MM.1S (cell line): Measurements from ENCODE around the gene TAPT1.

Experiments used
- DNase-seq: peaks from one replicate; pipeline ENCODE4 v3.0.0-alpha.2; 2015
- H2AFZ ChIP-seq: fragments of 300-600 bp; sonication (generic); 2 replicates; pipeline ENCODE4 v1.6.0; 2016; ENCODE audit warnings: antibody characterized with exemption, low read length
- H3F3A ChIP-seq: fragments of 300-600 bp; sonication (generic); 2 replicates; pipeline ENCODE4 v1.6.1; 2016; ENCODE audit warnings: mild to moderate bottlenecking, antibody characterized with exemption, low read length, moderate library complexity, mixed read lengths; ENCODE audit not compliant: insufficient read depth
- H3K27ac ChIP-seq: fragments of 300-600 bp; sonication (generic); 2 replicates; pipeline ENCODE4 v1.5.1; 2016; ENCODE audit warnings: mild to moderate bottlenecking, low read length
- H3K27me3 ChIP-seq: fragments of 300-600 bp; sonication (generic); replicated peaks from 2 replicates; pipeline ENCODE4 v1.6.0; 2016; ENCODE audit warnings: low read length; ENCODE audit not compliant: insufficient read depth
- H3K36me3 ChIP-seq: fragments of 300-600 bp; sonication (generic); replicated peaks from 2 replicates; pipeline ENCODE4 v1.6.1; 2016; ENCODE audit warnings: mild to moderate bottlenecking, low read length, mixed read lengths; ENCODE audit not compliant: insufficient read depth
- H3K4me1 ChIP-seq: fragments of 300-600 bp; sonication (generic); 2 replicates; pipeline ENCODE4 v1.6.1; 2016; ENCODE audit warnings: low read length, mixed read lengths
- H3K4me2 ChIP-seq: fragments of 300-600 bp; sonication (generic); 2 replicates; pipeline ENCODE4 v1.6.0; 2016; ENCODE audit warnings: low read depth, low read length
- H3K4me3 ChIP-seq: fragments of 300-600 bp; sonication (generic); 2 replicates; pipeline ENCODE4 v1.5.1; 2016; ENCODE audit warnings: low read length, mixed read lengths
- H3K79me2 ChIP-seq: fragments of 300-600 bp; sonication (generic); 2 replicates; pipeline ENCODE4 v1.6.1; 2016; ENCODE audit warnings: mixed run types, low read length, mixed read lengths
- H3K9ac ChIP-seq: fragments of 300-600 bp; sonication (generic); 2 replicates; pipeline ENCODE4 v1.6.1; 2016; ENCODE audit warnings: low read length, mixed read lengths
- H3K9me2 ChIP-seq: fragments of 300-600 bp; sonication (generic); replicated peaks from 2 replicates; pipeline ENCODE4 v1.6.1; 2016; ENCODE audit warnings: mild to moderate bottlenecking, low read length, mixed read lengths; ENCODE audit not compliant: insufficient read depth
- H3K9me3 ChIP-seq: fragments of 300-600 bp; sonication (generic); replicated peaks from 2 replicates; pipeline ENCODE4 v1.6.1; 2016; ENCODE audit warnings: mild to moderate bottlenecking, low read length, mixed read lengths; ENCODE audit not compliant: insufficient read depth
- H4K20me1 ChIP-seq: fragments of 300-600 bp; sonication (generic); 2 replicates; pipeline ENCODE4 v1.6.1; 2016; ENCODE audit warnings: mild to moderate bottlenecking, low read length, moderate library complexity, mixed read lengths; ENCODE audit not compliant: insufficient read depth
- CTCF ChIP-seq: fragments of 300-600 bp; sonication (generic); IDR thresholded peaks from 2 replicates; pipeline ENCODE4 v1.5.1; 2016; ENCODE audit warnings: antibody characterized with exemption, low read length, mixed read lengths
- EZH2 ChIP-seq: fragments of 300-600 bp; sonication (generic); optimal IDR thresholded peaks from 2 replicates; pipeline ENCODE3; 2017; ENCODE audit warnings: low read depth, mild to moderate bottlenecking, antibody characterized with exemption, low read length, mixed read lengths
- EZH2phosphoT487 ChIP-seq: fragments of 300-600 bp; sonication (generic); IDR thresholded peaks from 2 replicates; pipeline ENCODE4 v1.6.1; 2018; ENCODE audit warnings: antibody characterized with exemption, low read length

The TAPT1 gene

DNA sequence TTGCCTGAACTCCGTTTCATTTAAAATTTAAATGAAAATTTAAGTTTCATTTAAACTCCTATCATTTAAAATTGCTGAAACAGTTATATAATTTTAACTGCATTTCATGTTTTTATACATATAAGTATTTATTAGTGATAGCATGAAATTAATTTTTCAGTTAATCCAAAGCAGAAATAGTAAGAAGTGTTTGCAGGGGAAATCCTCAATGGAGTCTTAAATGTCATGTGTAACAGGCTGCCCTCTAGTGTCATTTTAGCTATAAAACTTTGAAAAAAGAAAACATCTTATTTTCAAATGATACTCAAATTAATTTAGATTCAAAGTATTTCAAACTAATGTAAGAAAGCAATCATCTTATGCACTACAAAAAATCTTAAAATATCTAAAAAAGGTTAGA is 27.2 kb downstream of the TAPT1 start:
- Histone ChIP-seq H3K4me1 (no peaks in the 10 kb centered on the region), H3K27ac (no peak overlapping the region), H3K4me2 (no peak overlapping the region), H3K9me2 (no peaks in the 10 kb centered on the region), H3K4me3 (no peak overlapping the region), H3K27me3 (no peaks in the 10 kb centered on the region), H3K9me3 (no peaks in the 10 kb centered on the region), H2AFZ (no peak overlapping the region), H4K20me1 (no peaks in the 10 kb centered on the region), H3K79me2 (peaks cover 20% of the 10 kb centered on the region), H3K9ac (no peak overlapping the region), H3K36me3 (no peaks in the 10 kb centered on the region), H3F3A (no peaks in the 10 kb centered on the region)
- DNase-seq: peak; percentile 25
- TF ChIP-seq CTCF (peak; percentile 45), EZH2phosphoT487 (no peak), EZH2 (no peak)

DNA sequence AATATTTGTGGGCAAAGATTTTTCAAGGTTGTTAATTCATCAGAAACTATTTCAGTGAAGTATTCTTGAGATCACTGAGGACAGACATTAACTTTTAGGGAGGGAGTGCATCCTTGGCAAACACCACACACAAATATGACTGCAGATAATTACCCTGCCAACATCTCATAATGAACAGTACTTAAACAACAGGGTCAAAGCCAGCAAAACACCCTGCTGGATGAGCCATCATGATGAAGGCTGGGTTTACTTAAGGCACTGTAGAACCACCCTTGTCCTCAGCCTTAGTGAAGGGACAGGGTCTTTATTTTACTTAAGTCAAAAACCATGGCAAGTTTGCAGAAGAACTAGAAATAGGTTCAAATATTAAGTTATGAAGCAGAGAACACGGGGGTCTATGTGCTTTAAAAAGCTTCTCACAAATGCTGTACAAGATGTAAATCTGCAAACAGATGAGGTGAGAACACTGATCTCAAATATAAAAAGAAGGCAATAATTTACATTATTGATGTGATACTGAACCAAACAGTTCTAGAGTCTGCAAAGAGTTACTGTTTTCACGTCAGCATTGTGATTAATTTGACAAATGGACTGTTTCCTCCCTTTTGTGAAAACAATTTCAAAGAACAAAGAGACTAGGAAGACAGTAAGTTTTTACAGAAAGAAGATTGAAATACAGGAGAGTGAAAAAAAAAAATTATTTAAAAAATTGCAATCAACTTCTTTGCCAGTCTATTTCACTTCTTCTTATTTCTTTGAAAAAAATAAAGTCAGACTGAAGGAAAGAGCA is 28.2 kb downstream of the TAPT1 start:
- TF ChIP-seq EZH2phosphoT487 (no peak), CTCF (no peak), EZH2 (no peak)
- H4K20me1 ChIP-seq: no peaks in the 10 kb centered on the region
- H3K9ac ChIP-seq: no peak overlapping the region
- H2AFZ ChIP-seq: no peak overlapping the region
- no peak overlapping the region for H3K27ac ChIP-seq
- no peaks in the 10 kb centered on the region for H3K9me2 ChIP-seq
- H3K4me1 ChIP-seq: no peaks in the 10 kb centered on the region
- no peaks in the 10 kb centered on the region for H3K27me3 ChIP-seq
- no peaks in the 10 kb centered on the region for H3K9me3 ChIP-seq
- DNase-seq: no peak
- H3K36me3 ChIP-seq: no peaks in the 10 kb centered on the region
- H3K4me3 ChIP-seq: no peak overlapping the region
- no peak overlapping the region for H3K4me2 ChIP-seq
- H3F3A ChIP-seq: no peaks in the 10 kb centered on the region
- peaks cover 15% of the 10 kb centered on the region; the same call in 1 of the 2 replicates for H3K79me2 ChIP-seq

DNA sequence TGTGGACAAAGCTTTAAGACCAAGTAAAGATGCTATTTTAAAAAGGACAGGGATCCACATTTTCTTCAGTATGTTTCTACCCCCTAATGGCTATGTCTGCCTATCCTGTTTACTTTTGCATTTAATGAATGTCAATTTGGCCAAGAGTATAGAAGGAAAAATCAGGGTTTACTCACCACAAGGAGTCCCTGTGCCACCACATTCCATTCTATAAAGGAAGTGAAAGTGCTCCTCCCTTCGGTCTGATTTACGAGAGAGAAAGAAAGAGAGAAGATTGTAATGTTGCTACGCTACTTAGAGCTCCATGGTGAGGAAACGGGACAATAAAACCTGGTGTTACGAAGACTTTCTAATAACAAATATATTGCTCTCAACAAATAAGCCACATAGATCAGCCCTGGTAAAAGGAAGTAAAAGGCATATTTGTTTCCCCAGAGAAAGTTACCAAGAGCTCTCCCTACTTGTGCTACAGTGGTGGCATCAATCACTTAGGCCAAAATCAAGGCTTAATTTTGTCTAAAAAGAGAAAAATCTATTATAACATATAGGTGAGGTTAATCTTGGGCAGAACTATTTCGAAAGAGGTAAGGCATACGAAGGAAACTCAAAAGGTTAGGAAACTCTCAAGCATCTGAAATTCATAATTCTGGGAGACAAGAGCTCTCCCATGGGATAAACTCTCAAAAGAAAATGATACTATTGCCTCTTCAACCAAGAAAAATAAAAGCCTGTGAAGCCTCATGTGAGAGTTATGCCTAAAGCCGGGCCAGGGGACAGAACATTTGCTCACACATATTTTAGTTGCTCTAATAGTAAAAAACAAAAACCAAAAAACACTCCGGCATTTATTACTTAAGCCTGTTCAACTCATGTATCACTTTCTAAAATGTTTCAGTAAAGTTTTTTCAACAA is 29.5 kb downstream of the TAPT1 start:
- Histone ChIP-seq H3K27ac (no peak overlapping the region), H3K79me2 (0 out of 2 replicates have a peak, but pooled peaks cover 12% of the 10 kb centered on the region), H3K4me2 (no peak overlapping the region), H3K4me1 (no peaks in the 10 kb centered on the region), H4K20me1 (no peaks in the 10 kb centered on the region), H2AFZ (no peak overlapping the region), H3K27me3 (no peaks in the 10 kb centered on the region), H3K36me3 (no peaks in the 10 kb centered on the region), H3K4me3 (no peak overlapping the region), H3K9ac (no peak overlapping the region), H3K9me2 (no peaks in the 10 kb centered on the region), H3K9me3 (no peaks in the 10 kb centered on the region), H3F3A (no peaks in the 10 kb centered on the region)
- no peak for TF ChIP-seq EZH2phosphoT487
- DNase-seq: no peak
